ENCODE measurements around the gene KLF18. TPM values are rescaled to one million over a fixed set of nuclear protein-coding genes. Genes with fewer than 3 reads are reported as not detected.
"Not testable (repeated sequence)": the region's sequence is repeated elsewhere in the genome, so short reads cannot be mapped to it uniquely, and the experiment has no call there.

KLF18 gene
- total RNA-seq, 1 experiment from 2014 or later, result not detected

- DNase-seq (ENCODE audit: extremely low read depth, low read depth), result no peak
Observed at GRCh38 chr1:44129616-44130500, 11.6 kb downstream of the KLF18 start.

GRCh38 chr1:44120398-44120949 is 21.0 kb downstream of the KLF18 start:
- DNase-seq (ENCODE audit: extremely low read depth, low read depth), result no peak

- no peak for DNase-seq (ENCODE audit: extremely low read depth, low read depth)
Observed at GRCh38 chr1:44119525-44119924, 21.9 kb downstream of the KLF18 start.

DNA sequence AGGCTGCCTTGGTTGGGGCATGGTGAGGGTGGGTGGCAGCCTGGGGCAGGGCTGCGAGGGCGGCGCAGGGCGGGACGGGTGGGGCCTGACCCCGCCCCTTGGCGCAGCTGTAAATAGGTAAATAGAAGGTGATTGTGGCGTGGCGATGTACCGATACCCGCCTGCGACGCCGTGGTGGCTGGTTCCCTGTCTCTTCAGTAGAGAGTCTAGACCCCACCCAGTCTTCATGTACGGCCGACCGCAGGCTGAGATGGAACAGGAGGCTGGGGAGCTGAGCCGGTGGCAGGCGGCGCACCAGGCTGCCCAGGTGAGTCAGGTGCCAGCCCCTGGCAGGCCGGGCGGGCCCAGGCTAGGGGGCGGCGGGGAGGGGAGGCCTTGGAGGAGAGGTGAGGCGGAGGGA is 22.7 kb downstream of the KLF18 start, which contains the start of gene KLF17:
Gene KLF17, plus strand, starts transcription at position 140 of the 400 bp plus-strand sequence. Its CDS starts 87 bp downstream, at position 227.
- no peak for DNase-seq (ENCODE audit: extremely low read depth, low read depth)

DNA sequence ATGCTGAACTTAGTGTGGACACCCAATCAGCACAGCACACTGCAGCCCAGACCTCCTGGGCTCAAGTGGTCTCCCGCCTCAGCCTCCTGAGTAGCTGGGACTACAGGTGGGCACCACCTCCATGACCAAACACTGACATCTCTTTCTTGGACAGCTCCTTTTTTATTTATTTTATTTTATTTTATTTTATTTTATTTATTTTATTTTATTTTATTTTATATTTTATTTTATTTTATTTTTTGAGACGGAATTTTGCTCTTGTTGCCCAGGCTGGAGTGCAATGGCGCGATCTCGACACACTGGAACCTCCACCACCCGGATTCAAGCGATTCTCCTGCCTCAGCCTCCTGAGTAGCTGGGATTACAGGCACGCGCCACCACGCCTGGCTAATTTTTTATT is 24.2 kb downstream of the KLF18 start:
- not testable (repeated sequence) for DNase-seq (ENCODE audit: extremely low read depth, low read depth)

GRCh38 chr1:44114098-44114497 is 27.3 kb downstream of the KLF18 start:
- DNase-seq (ENCODE audit: extremely low read depth, low read depth), result no peak

GRCh38 chr1:44113095-44113609 is 28.3 kb downstream of the KLF18 start:
- DNase-seq (ENCODE audit: extremely low read depth, low read depth), result no peak

DNA sequence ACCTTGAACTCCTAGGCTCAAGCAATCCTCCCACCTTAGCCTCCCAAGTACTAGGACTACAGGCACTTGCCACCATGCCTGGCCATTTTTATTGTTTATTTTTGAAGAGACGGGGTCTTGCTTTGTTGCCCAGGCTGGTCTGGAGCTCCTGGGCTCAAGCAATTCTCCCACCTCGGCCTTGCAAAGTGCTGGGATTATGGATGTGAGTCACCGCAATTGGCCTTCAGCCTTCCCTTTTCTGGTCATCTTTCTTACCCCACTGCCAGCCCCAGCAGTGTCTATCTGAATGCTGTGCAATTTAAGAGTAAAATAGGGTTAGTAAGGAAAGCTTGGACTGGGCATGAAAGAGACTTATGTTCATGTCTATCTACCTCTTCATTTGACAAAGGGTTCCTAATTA is 28.9 kb downstream of the KLF18 start:
- no peak for DNase-seq (ENCODE audit: extremely low read depth, low read depth)

DNA sequence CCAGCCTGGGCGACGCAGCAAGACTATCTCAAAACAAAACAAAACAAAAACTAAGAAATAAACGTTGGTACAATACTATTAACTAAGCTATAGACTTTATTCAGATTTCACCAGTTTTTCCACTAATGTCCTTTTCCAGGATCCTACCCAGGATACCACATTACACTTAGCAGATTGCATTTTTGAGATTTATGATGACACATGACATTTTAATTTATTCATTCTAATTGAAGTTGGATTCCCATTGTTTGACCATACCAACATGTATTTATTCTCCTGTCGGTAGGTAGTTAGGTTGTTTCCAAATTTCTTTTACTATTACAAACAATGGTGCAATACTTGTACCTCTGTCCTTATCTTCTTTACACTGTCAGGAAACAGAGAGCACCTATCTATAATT is 29.6 kb downstream of the KLF18 start:
- no peak for DNase-seq (ENCODE audit: extremely low read depth, low read depth)

DNA sequence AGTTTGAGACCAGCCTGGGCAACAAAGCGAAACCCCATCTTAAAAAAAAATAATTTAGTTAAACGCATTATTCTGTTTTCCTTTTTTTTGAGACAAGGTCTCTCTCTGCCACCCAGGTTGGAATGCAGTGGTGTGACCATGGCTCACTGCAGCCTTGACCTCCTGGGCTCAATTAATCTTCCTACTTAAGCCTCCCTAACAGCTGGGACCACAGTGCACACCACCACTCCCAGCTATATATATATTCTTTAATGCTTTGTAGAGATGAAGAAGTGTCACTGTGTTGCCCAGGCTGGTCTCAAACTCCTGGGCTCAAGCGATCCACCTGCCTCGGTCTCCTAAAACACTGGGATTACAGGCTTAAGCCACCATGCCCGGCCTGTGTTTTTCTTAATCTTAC is 30.5 kb downstream of the KLF18 start:
- DNase-seq (ENCODE audit: extremely low read depth, low read depth), result no peak

DNA sequence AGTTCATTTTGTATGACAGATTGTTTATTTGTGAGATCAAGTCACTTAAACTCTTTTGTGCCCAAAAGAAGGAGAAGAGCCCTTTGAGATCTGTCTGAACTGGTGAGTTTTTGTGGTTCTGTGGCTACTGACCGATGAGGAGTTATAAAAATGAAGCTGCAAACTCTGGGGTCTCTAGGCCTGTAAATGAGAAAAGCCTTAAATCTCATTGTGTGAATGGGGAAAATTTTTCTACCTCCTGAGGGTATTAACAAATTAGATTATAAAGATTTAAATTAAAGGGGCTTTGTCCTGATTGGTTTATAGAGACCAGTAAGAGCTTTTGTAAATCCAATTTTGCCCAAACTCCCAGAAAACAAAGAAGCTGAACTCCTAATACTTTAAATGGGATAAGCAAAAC is 32.5 kb downstream of the KLF18 start:
- DNase-seq (ENCODE audit: extremely low read depth, low read depth), result no peak

DNA sequence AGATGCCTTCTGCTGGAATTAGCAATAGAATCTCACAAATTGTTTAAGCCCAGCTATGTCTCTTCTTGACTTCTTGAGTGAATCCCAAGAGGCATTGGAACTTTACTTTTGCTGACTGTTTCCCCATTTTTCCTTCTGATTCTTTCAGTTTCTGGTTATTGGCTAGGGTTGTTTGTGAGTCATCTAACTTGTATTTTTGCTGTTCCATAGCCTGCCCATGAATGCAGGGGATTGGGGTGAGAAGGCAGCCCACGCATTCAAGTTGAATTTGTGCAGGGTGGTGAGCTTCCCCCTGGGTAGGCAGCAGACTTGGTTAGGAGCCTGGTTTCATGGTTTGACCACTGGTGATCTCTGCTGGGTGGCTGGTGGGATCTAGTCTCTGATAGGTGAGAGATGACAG is 33.2 kb downstream of the KLF18 start:
- DNase-seq (ENCODE audit: extremely low read depth, low read depth), result no peak

DNA sequence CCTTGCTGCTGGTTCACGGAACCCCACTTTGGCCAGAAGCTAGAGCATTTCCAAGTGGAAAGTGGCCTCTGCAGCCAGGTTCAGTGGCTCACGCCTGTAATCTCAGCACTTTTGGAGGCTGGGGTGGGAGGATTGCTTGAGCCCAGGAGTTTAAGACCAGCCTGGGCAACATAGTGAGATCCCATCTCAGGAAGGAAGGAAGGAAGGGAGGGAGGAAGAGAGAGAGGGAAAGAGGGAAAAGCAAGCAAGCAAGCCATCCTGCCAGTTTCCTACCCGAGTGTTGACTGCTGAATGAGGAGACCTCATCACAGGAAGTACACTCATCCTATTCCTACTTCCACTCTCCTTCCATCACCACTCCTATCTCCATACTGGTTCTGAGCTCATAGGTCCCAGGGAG is 35.6 kb downstream of the KLF18 start:
- no peak for DNase-seq (ENCODE audit: extremely low read depth, low read depth)

DNA sequence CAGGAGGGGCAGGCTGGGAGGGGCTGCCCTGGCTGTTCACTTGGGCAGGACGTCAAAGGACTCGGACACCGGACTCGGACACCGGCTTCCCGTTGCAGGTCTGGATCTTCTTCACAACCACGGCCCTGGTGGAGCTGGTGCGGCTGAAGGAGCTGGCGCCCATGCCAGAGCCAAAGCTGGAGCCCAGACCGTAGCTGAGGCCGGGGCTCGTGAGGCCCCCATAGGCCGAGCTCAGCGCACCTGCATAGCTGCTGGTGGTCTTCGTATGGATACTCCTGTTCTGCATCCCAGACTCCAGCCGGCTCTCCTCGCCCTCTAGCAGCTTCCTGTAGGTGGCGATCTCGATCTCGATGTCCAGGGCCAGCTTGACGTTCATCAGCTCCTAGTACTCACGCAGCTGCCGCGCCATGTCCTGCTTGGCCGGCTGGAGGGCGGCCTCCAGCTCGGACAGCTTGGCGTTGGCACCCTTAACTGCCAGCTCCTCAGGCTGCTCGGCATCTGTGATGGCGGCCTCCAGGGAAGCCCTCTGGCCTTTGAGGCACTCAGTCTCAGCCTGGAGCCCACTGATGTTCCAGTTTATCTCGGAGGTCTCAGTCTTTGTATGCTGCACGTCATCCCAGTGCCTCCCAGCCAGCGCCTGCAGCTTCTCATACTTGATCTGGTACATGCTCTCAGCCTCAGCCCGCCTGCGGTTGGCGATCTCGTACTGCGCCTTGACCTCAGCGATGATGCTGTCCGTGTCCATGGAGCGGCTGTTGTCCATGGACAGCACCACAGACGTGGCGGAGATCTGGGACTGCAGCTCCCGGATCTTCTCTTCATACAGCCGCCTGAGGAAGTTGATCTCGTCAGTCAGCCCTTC is 37.9 kb downstream of the KLF18 start:
- no peak for DNase-seq (ENCODE audit: extremely low read depth, low read depth)

DNA sequence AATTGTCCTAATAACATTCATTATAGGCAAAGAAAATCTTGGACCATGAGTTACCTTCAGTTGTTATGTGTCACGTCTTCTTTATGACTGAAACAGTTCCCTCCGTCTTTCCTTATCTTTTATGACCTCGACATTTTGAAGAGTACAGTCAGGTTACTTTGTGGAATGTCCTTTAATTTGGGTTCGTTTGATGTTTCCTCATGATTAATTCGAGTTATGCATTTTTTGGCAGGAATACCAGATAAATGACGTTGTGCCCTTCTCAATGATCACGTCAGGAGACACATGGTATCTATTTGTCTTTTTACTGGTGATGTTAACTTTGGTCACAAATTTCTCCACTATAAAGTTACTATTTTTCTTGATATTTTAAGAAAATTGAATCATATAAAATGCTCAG is 40.1 kb downstream of the KLF18 start:
- no peak for DNase-seq (ENCODE audit: extremely low read depth, low read depth)

GRCh38 chr1:44100183-44100868 is 41.1 kb downstream of the KLF18 start:
- DNase-seq (ENCODE audit: extremely low read depth, low read depth), result no peak

- DNase-seq (ENCODE audit: extremely low read depth, low read depth), result no peak
Observed at GRCh38 chr1:44094047-44094446, 47.4 kb downstream of the KLF18 start.

DNA sequence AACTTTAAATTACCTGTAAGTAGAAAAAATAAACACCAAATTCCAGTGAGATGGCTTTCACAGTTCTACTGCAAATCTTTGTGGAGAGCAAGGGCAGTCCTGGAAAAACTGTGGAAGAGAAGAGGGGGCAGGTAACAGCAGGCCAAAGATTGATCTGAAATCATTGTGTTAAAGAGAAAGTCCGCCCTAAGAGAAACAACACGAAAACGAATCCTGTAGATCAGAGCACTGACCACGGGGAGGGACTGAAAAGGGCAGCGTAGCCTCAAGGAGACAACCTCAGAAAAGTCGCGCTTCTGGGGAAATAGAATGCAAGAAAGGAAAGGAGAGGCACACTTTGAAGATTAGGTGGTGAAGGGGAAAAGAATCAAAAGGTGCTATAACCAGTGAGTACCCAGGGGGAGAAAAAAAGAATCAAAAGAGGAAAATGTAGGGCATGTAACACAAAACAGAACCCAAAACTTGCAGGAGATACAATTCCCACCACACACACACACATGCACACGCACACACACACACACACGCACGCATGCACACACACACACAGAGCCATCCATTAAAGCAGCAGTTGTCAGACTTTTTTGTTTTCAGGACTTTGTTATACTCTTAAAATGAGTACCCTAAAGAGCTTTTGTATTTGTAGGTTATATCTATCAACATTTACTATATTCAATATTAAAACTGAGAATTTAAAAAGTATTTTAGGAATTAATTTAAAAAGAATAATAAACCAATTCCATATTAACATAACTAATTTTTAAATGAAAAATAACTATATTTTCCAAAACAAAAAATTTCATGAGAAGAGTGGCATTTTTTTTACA is 50.8 kb downstream of the KLF18 start:
- no peak for DNase-seq (ENCODE audit: extremely low read depth, low read depth)

DNA sequence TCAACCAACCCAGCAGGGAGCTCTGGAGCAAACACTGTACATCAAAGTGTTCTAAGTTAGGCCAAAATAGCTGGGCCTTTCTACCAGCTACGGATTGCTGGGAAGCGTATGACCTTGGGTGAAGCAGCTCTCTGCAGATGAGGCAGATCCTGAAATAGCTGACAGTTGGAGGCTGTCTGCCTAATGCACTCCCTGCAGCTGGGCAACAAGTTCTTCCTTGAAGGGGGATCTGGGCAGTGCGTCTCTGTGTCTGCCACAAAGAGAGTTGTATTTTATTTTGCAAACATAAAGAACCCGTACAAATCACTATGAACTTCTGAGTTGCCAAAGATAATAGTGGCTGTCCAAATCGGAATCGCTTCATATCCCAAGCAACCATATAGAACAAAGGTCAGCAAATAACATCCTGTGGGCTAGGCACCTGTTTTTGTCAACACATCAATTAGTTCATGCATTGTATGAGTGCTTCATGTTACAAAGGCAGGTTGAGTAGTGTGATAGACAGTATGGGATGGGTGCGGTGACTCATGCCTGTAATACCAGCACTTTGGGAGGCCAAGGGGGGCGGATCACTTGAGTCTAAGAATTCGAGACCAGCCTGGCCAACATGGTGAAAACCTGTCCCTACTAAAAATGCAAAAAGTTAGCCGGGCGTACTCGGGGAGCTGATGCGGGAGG is 51.9 kb downstream of the KLF18 start:
- no peak for DNase-seq (ENCODE audit: extremely low read depth, low read depth)
